Kidney (tissue), 14 donors: ENCODE measurements around the gene UBQLN4. TPM values are rescaled to one million over a fixed set of nuclear protein-coding genes. Genes with fewer than 3 reads are reported as not detected.

Experiments
- DNase-seq, 5 donors: peaks; one replicate each; pipeline ENCODE4 v3.0.0-alpha.2; 2013 to 2020
- FAIRE-seq: peaks from 2 replicates; lab custom pipeline; 2012; peaks lifted over from hg19 to GRCh38; lab: Jason Lieb, UNC
- H3K27ac ChIP-seq, 2 donors: one replicate each; pipeline ENCODE4 v1.7.0; 2013; ENCODE audit warnings: low read depth in 2 of 2, low read length in 2 of 2, inconsistent platforms in 1 of 2
- H3K27me3 ChIP-seq: one replicate; pipeline ENCODE4 v1.7.1; 2013; ENCODE audit warnings: low read length, inconsistent platforms; ENCODE audit not compliant: control insufficient read depth, insufficient read depth
- H3K36me3 ChIP-seq, 3 donors: one replicate each; pipeline versions ENCODE4 v1.7.0 to v1.7.1; 2013; ENCODE audit warnings: low read length in 3 of 3, control low read depth in 1 of 3, inconsistent platforms in 1 of 3; ENCODE audit not compliant: insufficient read depth in 3 of 3, control insufficient read depth in 2 of 3
- H3K4me1 ChIP-seq, 3 donors: one replicate each; pipeline versions ENCODE4 v1.7.0 to v1.7.1; 2013; ENCODE audit warnings: low read length in 3 of 3, inconsistent platforms in 1 of 3, low read depth in 1 of 3; ENCODE audit not compliant: control insufficient read depth in 2 of 3, insufficient read depth in 2 of 3
- H3K4me3 ChIP-seq, 3 donors: one replicate each; pipeline versions ENCODE4 v1.7.0 to v1.8.1; 2013; ENCODE audit warnings: low read length in 3 of 3, control low read depth in 1 of 3, inconsistent platforms in 1 of 3
- H3K9ac ChIP-seq, 3 donors: one replicate each; pipeline versions ENCODE4 v1.7.0 to v1.7.1; 2013; ENCODE audit warnings: low read length in 3 of 3, control low read depth in 1 of 3, inconsistent platforms in 1 of 3
- H3K9me3 ChIP-seq, 3 donors: one replicate each; pipeline versions ENCODE4 v1.7.0 to v1.7.1; 2013; ENCODE audit warnings: low read length in 3 of 3, control low read depth in 1 of 3, inconsistent platforms in 1 of 3; ENCODE audit not compliant: control insufficient read depth in 2 of 3, insufficient read depth in 1 of 3
- CTCF ChIP-seq: IDR thresholded peaks from 3 replicates; pipeline ENCODE4 v1.5.1; 2012; ENCODE audit warnings: mild to moderate bottlenecking, moderate library complexity, borderline replicate concordance; ENCODE audit not compliant: insufficient read depth; ENCODE audit errors: extremely low read depth
- intact Hi-C: fragments of 100-400 bp; cut with DNase I; formaldehyde crosslinking; loops from one replicate; pipeline ENCODE4 v1.11.1; 2022
- polyA plus RNA-seq: library from polyadenylated mRNA; stranded (reverse); fragments of 350-450 nt; fragmentation: Illumina TruSeq; extraction: RNeasy Lipid Tissue Mini Kit (QIAGEN cat#74804); gene quantifications from one replicate; pipeline ENCODE4 v1.2.3, GENCODE V29; 2014; ENCODE audit warnings: low read depth, low replicate concordance; ENCODE audit not compliant: insufficient read depth
- total RNA-seq: library from RNA; stranded (reverse); fragmentation: NEBNext Ultra II Directional; extraction: Animal tissue kit (Norgen Biotek cat#: 25700); gene quantifications from one replicate; pipeline ENCODE4 v1.2.1, GENCODE V29; 2021
- donor health status: control.
- donor health status: control.
- donor health status: control.
- donor health status: control.
- donor health status: control.
- donor health status: DM: yes; HTN: yes; CAD: no.
- donor health status: Normal renal cell carcinoma (clear cell type).

The UBQLN4 gene
- total and polyA plus RNA-seq, 2 donors from 2014 or later = 24.5 to 24.6 TPM

GRCh38 chr1:155996166-155996565, 57.4 kb downstream of the UBQLN4 start:
- H3K27ac ChIP-seq = no peak overlapping the region
- H3K4me3 ChIP-seq = no peak overlapping the region
- intact Hi-C loops = no loop called here
- DNase-seq (no peak), FAIRE-seq (no peak)
- no peaks in the 10 kb centered on the region for H3K36me3 ChIP-seq
- no peak for TF ChIP-seq CTCF
- H3K9ac ChIP-seq = no peak overlapping the region
- peaks cover 0 to 5% (median 2%) of the 10 kb centered on the region in 3 donors for H3K4me1 ChIP-seq
- no peaks in the 10 kb centered on the region for H3K9me3 ChIP-seq
- H3K27me3 ChIP-seq = no peaks in the 10 kb centered on the region

- intact Hi-C loops = no loop called here
- Histone ChIP-seq H3K4me1 (peaks cover 0 to 8% (median 5%) of the 10 kb centered on the region in 3 donors), H3K9me3 (no peaks in the 10 kb centered on the region), H3K27me3 (no peaks in the 10 kb centered on the region), H3K4me3 (no peak overlapping the region), H3K27ac (no peak overlapping the region), H3K36me3 (no peaks in the 10 kb centered on the region), H3K9ac (no peak overlapping the region)
- FAIRE-seq (no peak), DNase-seq (no peak)
- TF ChIP-seq CTCF = no peak
Measured at GRCh38 chr1:155993595-155993994, 60.0 kb downstream of the UBQLN4 start.

- DNase-seq = peak in 1 of 5 donors; percentile 20
- intact Hi-C loops = no loop called here
Measured at GRCh38 chr1:155990005-155990739, 63.4 kb downstream of the UBQLN4 start.

More at GRCh38 chr1:155990005-155990739, 63.4 kb downstream of the UBQLN4 start:
- no peak for TF ChIP-seq CTCF
- Histone ChIP-seq H3K27ac (no peak overlapping the region), H3K4me3 (no peak overlapping the region), H3K9ac (peak overlapping the region in 1 of 3 donors; percentile 77), H3K9me3 (no peaks in the 10 kb centered on the region), H3K36me3 (no peaks in the 10 kb centered on the region), H3K4me1 (peaks cover 0 to 8% (median 5%) of the 10 kb centered on the region in 3 donors), H3K27me3 (no peaks in the 10 kb centered on the region)
- FAIRE-seq = no peak
